HG03442 (cell line): ENCODE data around the gene ARRDC1.
"Not testable (repeated sequence)": the region's sequence is repeated elsewhere in the genome, so short reads cannot be mapped to it uniquely, and the experiment has no call there.

ENCODE experiments used
- ATAC-seq: cut with Tn5 transposase; IDR thresholded peaks from one replicate; pipeline ENCODE4 v1.9.1; 2021; ENCODE audit warnings: mild to moderate bottlenecking, moderate library complexity; ENCODE audit not compliant: unreplicated experiment

The ARRDC1 gene

GRCh38 chr9:137583957-137584356 is 21.5 kb upstream of the ARRDC1 start:
- ATAC-seq, result no peak

GRCh38 chr9:137586854-137587253 is 18.6 kb upstream of the ARRDC1 start:
- no peak for ATAC-seq

GRCh38 chr9:137588311-137588710 is 17.2 kb upstream of the ARRDC1 start:
- ATAC-seq, result no peak

- ATAC-seq, result no peak
These were observed 16.6 kb upstream of the ARRDC1 start for GRCh38 chr9:137588891-137589290.

GRCh38 chr9:137589441-137590122 is 15.9 kb upstream of the ARRDC1 start:
- peak; percentile 19 for ATAC-seq

- peak; percentile 15 for ATAC-seq
These were observed 15.4 kb upstream of the ARRDC1 start for GRCh38 chr9:137590123-137590468.

GRCh38 chr9:137590469-137591383 is 14.8 kb upstream of the ARRDC1 start, which contains the start of gene ZMYND19:
TSS of gene ZMYND19 (minus strand) at chr9:137590512. CDS start at chr9:137590263, 249 bp downstream.
- ATAC-seq, result peak; percentile 79

- ATAC-seq, result no peak
These were observed 12.7 kb upstream of the ARRDC1 start for GRCh38 chr9:137592767-137593166.

GRCh38 chr9:137593176-137593575 is 12.3 kb upstream of the ARRDC1 start:
- no peak for ATAC-seq

GRCh38 chr9:137596577-137596976 is 8.9 kb upstream of the ARRDC1 start:
- ATAC-seq, result not testable (repeated sequence)

- ATAC-seq, result no peak
These were observed 6.5 kb upstream of the ARRDC1 start for GRCh38 chr9:137598943-137599342.

GRCh38 chr9:137602661-137603060 is 2.8 kb upstream of the ARRDC1 start:
- no peak for ATAC-seq

GRCh38 chr9:137603879-137604278 is 1.6 kb upstream of the ARRDC1 start:
- no peak for ATAC-seq

GRCh38 chr9:137604345-137605086 is 970 bp upstream of the ARRDC1 start:
- no peak for ATAC-seq

GRCh38 chr9:137606005-137606621 is 627 bp downstream of the ARRDC1 start:
- ATAC-seq, result peak; percentile 10

- no peak for ATAC-seq
These were observed 1.2 kb downstream of the ARRDC1 start for GRCh38 chr9:137606734-137607138.

- ATAC-seq, result no peak
These were observed 1.8 kb downstream of the ARRDC1 start for GRCh38 chr9:137607141-137607857.

GRCh38 chr9:137610944-137611343 is 5.5 kb downstream of the ARRDC1 start:
- ATAC-seq, result no peak

GRCh38 chr9:137611623-137612609 is 6.4 kb downstream of the ARRDC1 start:
- ATAC-seq, result no peak
